OCI-M2 (cell line): ENCODE results near the gene PLA2G2D.

Source experiments
- DNase-seq: peaks from one replicate; lab custom pipeline; 2025; ENCODE audit not compliant: unreplicated experiment; lab: John Stamatoyannopoulos, UW

Gene PLA2G2D

DNA sequence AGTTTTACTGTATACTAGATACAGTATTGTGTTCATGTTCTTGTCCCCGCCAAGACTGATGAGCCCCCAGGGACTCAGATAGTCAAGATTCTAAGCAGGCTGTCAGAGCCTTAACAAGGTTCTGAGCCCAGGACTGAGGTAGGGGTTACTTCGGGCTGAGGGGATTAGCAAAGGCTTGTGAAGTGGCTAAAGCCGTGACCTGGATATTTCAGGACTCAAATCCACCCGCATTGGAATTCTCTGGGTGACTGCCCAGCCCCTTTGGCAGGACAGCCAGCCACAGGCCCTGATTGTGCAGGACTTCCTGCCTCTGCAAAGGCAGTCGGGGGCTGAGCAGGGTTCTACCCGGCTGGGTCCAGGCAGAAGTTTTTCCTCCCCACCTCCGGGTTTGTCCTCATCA is 49.5 kb downstream of the PLA2G2D start, which contains the start of gene PLA2G5:
Gene PLA2G5, plus strand, starts transcription at position 321 of the 400 bp plus-strand sequence. CDS start 14,637 bp downstream, outside the sequence.
- no peak for DNase-seq

DNA sequence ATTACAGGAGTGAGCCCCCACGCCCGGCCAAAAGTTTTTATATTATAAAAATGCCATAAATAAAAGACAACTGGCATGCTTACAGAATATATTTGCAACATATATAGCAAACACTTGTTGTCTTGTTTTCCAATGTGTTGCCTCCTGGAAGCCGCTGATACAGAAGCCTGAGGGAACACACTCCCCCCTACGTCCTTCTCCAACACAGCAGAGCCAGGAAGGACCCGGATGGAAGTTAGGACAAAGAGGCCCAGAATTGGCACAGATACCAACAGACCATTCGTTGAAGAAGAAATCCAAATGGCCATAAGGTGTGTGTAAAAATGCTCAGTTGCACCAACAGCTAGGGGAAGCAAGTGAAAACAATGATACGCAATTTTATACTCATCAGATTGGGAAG is 50.6 kb downstream of the PLA2G2D start:
- no peak for DNase-seq

DNA sequence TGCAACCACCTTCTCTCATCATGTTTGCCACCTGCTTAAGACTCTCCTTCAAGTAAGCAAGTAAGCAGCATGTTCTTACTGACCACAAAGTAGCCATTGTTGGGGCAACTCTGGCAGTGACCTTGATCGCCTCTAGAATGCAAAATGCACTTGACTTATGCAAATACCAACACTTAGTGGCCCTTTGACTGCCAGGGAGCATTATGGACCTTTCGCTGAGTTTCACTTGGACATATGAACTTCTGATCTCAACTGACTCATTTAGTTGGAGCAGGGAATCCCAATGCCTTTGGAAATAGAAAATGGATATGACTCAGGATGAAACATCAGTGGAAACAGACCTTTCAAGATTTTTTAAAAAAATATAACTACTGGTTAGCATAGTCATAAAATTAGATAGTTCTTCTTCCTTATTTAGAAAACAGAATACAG is 55.5 kb downstream of the PLA2G2D start:
- DNase-seq = no peak
